ENCODE measurements around the gene XPO4.
"Not testable (repeated sequence)": the region's sequence is repeated elsewhere in the genome, so short reads cannot be mapped to it uniquely, and the experiment has no call there.

The XPO4 gene

DNA sequence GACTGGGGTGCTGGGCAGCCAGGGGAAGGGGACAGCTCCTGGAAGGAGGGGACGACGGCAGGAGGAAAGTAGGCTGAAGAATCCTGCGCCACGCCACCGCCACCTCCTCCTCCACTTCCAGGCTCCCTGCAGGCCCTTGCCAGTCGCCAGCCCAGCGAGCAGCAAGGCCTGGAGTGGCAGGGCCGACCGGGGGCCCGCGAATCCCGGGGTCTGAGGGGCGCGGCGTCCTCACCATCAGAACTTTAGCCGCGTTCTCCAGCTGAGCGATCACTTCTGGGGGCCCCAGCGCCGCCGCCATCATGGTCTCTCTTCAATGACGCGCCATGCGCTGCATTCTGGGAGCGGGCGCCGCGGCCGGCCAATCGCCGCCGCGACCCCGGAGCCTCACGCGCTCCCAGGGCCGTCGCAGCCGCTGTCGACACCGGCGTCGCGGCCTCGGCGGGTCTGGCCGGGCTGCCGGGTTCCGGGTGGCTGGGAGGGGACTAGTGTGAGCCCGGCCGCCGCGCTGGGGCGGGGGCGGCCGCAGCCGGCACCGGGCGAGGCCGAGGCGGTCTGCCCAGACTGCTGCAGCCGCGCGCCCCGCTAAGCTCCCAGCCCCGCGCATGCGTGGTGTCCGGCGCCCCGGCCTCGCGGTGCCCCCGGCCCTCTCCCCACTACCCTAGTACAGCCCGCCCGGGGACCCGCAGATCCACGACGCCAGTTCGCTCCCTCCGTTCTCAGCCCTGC lies at the start of gene XPO4:
Gene XPO4 (minus strand): TSS at position 309 of the 726 bp plus-strand sequence. CDS start 8 bp downstream, at position 301.
- in situ Hi-C loops (cut with HindIII; ENCODE audit: low sequenced_read_pairs) = no loop called here

DNA sequence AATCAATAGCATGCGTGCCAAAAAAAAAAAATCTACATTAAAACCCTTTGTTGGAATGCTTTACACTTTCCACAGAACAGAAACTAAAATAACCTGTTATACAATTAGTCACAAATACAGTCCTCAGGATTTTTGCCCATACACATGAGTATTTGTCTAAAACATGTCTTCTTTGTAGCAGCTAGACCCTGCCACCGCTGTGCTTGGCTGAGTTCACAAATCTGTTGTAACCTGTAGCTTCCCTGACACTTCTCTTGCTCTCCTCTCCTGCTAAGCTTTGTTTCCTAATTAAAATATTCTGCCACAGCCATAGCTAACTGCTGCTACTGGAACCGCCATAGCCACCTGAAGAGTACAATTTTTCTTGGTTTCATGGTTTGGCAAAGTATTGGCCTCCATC lies 45.5 kb upstream of the XPO4 start:
- in situ Hi-C loops (cut with HindIII; ENCODE audit: low sequenced_read_pairs) = not testable (repeated sequence)

GRCh38 chr13:20945952-20946383 lies 43.4 kb upstream of the XPO4 start:
- in situ Hi-C loops (cut with HindIII; ENCODE audit: low sequenced_read_pairs) = no loop called here

- in situ Hi-C loops (cut with HindIII; ENCODE audit: low sequenced_read_pairs) = no loop called here
These were observed 40.5 kb upstream of the XPO4 start for GRCh38 chr13:20942938-20943559.

- in situ Hi-C loops (cut with HindIII; ENCODE audit: low sequenced_read_pairs) = not testable (repeated sequence)
These were observed 38.0 kb upstream of the XPO4 start for GRCh38 chr13:20940511-20940910.

GRCh38 chr13:20940083-20940482 lies 37.5 kb upstream of the XPO4 start:
- in situ Hi-C loops (cut with HindIII; ENCODE audit: low sequenced_read_pairs) = no loop called here

DNA sequence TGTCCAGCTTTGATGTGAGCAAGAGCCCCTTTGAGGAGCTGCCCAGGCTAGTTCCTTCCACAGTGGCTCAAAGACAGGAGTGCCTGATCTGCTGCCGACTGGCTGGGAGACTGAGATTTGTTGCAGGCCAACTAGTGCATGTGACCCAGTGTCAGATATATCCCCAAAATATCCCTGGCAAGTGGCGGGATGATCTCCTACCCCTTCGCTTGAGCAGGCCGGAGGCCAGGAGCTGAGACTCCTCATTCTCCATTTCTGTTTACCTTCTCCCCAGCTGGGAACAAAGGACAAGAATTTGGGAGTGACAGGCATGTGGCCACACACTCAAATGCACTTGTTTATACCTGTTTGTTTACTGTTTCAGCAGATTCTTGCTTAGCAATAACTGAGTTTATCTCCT lies 37.1 kb upstream of the XPO4 start:
- in situ Hi-C loops (cut with HindIII; ENCODE audit: low sequenced_read_pairs) = no loop called here

DNA sequence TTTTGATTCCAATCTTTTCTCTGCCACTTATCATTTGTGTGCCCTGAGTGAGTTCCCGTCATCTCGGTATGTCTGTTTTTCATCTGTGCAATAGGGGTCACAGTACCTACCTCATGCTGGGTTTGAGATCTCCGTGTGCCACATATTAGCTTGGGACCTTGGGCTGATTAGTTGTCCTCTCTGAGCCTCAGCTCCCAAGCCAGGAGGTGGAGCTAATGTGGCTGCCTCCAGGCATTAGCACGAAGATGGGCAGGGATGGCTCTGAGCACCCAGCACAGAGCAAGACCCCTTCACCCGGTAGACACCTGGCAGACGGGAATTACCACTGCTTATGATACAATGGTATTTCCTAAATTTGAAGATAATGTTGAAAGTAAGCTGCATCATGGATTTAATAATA lies 35.8 kb upstream of the XPO4 start:
- in situ Hi-C loops (cut with HindIII; ENCODE audit: low sequenced_read_pairs) = no loop called here

- in situ Hi-C loops (cut with HindIII; ENCODE audit: low sequenced_read_pairs) = no loop called here
These were observed 25.2 kb upstream of the XPO4 start for GRCh38 chr13:20927596-20928257.

DNA sequence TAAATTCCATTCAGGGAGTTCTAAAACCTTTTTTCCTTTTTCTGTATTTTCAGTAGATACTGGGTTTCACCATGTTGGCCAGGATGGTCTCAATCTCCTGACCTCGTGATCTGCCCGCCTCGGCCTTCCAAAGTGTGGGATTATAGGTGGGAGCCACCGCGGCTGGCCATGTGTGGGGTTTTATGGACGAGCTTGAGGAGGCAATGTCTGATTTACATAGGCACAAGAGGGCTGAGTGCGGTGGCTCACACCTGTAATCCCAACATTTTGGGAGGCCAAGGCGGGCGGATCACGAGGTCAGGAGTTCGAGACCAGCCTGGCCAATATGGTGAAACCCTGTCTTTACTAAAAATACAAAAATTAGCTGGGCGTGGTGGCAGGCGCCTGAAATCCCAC lies 22.8 kb upstream of the XPO4 start:
- in situ Hi-C loops (cut with HindIII; ENCODE audit: low sequenced_read_pairs) = not testable (repeated sequence)

DNA sequence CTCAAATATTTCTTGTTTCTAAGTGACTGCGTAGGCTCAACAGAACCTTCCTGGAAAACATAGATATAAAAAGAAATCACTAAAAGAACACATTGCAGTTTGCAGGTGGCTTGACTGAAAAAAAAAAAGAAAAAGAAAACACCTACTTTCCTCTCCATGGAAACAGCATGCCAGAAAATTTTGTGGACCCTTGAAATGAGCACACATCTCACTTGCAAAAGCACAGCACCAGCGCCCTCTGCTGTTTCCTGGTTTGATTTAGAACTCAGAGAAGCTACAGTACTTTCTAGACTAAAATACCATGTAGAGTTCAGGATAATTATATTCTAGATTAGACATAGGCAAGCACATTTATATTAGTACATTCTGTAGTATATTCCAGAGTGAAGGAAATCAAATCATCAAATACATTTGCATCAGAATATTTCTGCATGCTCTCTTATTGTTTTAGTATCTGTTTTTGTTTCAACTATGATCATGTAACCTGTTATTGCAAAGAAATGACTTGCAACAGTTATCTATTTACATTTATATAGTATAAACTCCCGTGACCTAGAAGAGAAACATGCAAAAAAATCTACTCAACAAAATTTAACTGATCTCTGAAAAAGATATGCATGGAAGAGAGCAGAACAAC lies 22.3 kb upstream of the XPO4 start:
- in situ Hi-C loops (cut with HindIII; ENCODE audit: low sequenced_read_pairs) = no loop called here

GRCh38 chr13:20923272-20923671 lies 20.7 kb upstream of the XPO4 start:
- in situ Hi-C loops (cut with HindIII; ENCODE audit: low sequenced_read_pairs) = no loop called here

- in situ Hi-C loops (cut with HindIII; ENCODE audit: low sequenced_read_pairs) = no loop called here
These were observed 19.0 kb upstream of the XPO4 start for GRCh38 chr13:20921572-20921971.

DNA sequence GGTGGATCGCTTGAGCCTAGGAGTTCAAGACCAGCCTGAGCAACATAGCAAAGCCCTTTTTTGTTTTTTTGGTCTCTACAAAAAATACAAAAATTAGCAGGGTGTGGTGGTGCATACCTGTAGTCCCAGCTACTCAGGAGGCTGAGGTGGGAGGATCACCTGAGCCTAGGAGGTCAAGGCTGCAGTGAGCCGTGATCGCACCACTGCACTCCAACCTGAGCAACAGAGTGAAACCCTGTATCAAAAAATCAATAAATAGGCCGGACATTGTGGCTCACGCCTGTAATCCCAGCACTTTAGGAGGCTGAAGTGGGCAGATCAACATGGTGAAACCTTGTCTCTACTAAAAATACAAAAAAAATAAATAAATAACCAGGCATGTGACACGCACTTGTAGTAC lies 13.1 kb upstream of the XPO4 start:
- in situ Hi-C loops (cut with HindIII; ENCODE audit: low sequenced_read_pairs) = not testable (repeated sequence)

DNA sequence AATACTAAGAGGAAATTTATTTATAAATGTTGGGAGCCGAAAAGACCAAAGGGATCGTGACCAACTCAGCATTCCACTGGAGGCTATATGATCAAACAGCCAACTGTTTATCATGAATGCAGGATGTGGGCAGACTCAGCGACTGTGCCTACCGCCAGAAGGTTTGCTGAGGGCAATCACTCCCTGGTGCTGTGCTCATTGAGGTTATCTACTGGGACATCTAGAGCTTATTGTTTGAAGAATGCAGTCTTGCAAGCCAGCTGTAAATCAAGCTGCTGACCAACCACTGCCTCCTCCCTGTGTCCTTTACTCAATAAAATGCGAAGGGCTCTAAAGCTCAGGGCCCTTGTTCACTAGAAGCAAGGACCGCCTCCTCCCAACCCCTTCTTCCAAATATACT lies 8.5 kb upstream of the XPO4 start:
- in situ Hi-C loops (cut with HindIII; ENCODE audit: low sequenced_read_pairs) = no loop called here

DNA sequence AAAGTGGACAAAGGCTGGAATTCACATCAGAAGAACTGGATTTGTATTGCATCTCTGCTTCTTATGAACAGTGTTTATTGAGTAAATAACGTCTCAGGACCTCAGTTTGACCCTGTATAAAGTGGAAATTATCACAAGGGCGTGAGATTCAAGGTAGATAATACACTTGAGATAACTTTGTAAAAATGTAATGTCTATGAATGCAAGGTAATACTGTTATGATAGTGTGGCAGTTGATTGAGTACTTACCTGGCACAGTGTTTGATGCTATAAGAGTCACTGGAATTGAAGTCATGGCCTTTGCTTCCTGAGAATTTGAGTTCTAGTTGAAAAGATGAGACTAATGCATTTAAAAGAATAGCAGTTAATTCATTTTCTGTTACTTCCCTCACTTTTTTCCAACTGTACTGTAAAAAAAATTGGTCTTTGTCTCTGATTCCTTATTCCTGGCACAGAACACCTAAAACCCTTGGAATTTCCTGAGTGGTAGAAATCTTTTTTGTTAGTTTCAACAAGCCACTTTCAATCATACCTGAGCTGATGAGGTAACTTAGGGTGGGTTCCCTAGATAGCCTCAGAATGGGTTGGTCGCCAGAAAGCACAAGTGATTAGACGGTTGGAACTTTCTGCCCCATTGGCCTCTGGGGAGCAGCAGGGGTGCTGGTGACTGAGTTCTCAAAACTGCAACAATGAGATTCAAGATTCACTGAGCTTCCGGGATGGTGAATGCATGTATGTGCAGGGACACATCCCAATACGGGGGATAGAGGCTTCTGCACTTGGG lies 6.4 kb upstream of the XPO4 start:
- in situ Hi-C loops (cut with HindIII; ENCODE audit: low sequenced_read_pairs) = no loop called here

GRCh38 chr13:20904908-20905307 lies 2.4 kb upstream of the XPO4 start:
- in situ Hi-C loops (cut with HindIII; ENCODE audit: low sequenced_read_pairs) = no loop called here

DNA sequence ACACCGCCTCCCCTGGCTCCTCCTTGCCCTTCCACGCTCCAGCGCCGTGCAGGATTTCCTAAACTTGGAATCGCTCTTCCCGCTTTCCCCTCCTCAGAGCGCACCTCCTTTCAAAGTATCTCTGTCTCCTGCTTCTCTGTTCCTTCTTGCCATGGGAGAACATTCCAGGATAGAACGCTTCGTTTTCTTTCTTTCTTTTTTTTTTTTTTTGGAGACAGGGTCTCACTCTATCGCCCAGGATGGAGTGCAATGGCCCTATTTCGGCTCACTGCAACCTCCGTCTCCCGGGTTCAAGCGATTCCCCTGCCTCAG lies 574 bp upstream of the XPO4 start:
- in situ Hi-C loops (cut with HindIII; ENCODE audit: low sequenced_read_pairs) = no loop called here

- in situ Hi-C loops (cut with HindIII; ENCODE audit: low sequenced_read_pairs) = no loop called here
These were observed 693 bp downstream of the XPO4 start for GRCh38 chr13:20901668-20902437.

DNA sequence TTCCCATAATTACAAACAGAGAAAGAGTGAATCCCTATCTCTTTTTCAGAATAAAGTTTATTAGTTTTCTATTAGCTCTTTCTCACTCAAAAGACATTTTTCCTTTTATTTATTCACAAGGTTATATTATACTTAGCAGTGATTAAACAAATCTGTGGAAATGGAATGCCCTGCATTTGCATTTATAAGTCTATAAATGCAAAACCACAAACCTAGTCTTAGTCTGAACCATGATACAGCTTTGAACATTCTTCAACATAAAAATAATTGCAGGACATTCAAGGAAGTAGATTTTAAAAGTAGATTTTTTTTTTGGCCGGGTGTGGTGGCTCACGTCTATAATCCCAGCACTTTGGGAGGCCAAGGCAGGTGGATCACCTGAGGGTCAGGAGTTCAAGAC lies 8.3 kb downstream of the XPO4 start:
- in situ Hi-C loops (cut with HindIII; ENCODE audit: low sequenced_read_pairs) = no loop called here

Measured in DLD1 (cell line).